SK-N-SH (cell line): ENCODE results near the gene CHD5.

Experiments
- PBX3 ChIP-seq: IDR thresholded peaks from 2 replicates; pipeline ENCODE4; 2012
- TAF1 ChIP-seq: IDR thresholded peaks from 2 replicates; pipeline ENCODE4 v1.6.1; 2012; ENCODE audit warnings: low read depth, mild to moderate bottlenecking, low read length, moderate library complexity, borderline replicate concordance
- TCF12 ChIP-seq: IDR thresholded peaks from 2 replicates; pipeline ENCODE4 v1.4.0; 2012
- TEAD4 ChIP-seq: IDR thresholded peaks from 2 replicates; pipeline ENCODE4 v1.4.0; 2012; ENCODE audit warnings: mild to moderate bottlenecking, borderline replicate concordance; ENCODE audit not compliant: insufficient read depth

GRCh38 chr1:6183520-6183989 is 3.4 kb upstream of the CHD5 start:
- TF ChIP-seq PBX3 (no peak), TAF1 (no peak), TEAD4 (no peak), TCF12 (no peak)
